Measurements from ENCODE around the gene PRKCE. TPM values are rescaled to one million over a fixed set of nuclear protein-coding genes. Genes with fewer than 3 reads are reported as not detected.

PRKCE gene
- polyA plus RNA-seq, 2 donors: 2.6 to 2.9 TPM

GRCh38 chr2:45750484-45750883 is 99.0 kb downstream of the PRKCE start:
- H3K36me3 ChIP-seq (ENCODE audit: control insufficient read depth in 2 of 2, insufficient read depth in 2 of 2, low read length in 1 of 2): no peaks in the 10 kb centered on the region
- no peaks in the 10 kb centered on the region for H3K27me3 ChIP-seq (ENCODE audit: control insufficient read depth in 1 of 2, insufficient read depth in 2 of 2, low read length in 2 of 2)
- no peaks in the 10 kb centered on the region for H3K9me3 ChIP-seq (ENCODE audit: control insufficient read depth in 2 of 2, insufficient read depth in 1 of 2, low read depth in 1 of 2, low read length in 1 of 2)
- H3K4me1 ChIP-seq (ENCODE audit: control insufficient read depth in 2 of 2, insufficient read depth in 2 of 2, low read length in 1 of 2): no peaks in the 10 kb centered on the region
- no peak overlapping the region for H3K4me3 ChIP-seq (ENCODE audit: low read depth in 1 of 2, low read length in 2 of 2)
- WGBS, 2 donors: 67 to 69% methylated on average over 1 of the region's 1 CpG
- no peak overlapping the region for H3K27ac ChIP-seq (ENCODE audit: low read depth in 2 of 2, low read length in 1 of 2)

- H3K4me3 ChIP-seq (ENCODE audit: low read depth in 1 of 2, low read length in 2 of 2): no peak overlapping the region
- no peaks in the 10 kb centered on the region for H3K27me3 ChIP-seq (ENCODE audit: control insufficient read depth in 1 of 2, insufficient read depth in 2 of 2, low read length in 2 of 2)
- 94 to 96% methylated on average over 4 of the region's 4 CpGs for WGBS, 2 donors
- H3K4me1 ChIP-seq (ENCODE audit: control insufficient read depth in 2 of 2, insufficient read depth in 2 of 2, low read length in 1 of 2): no peaks in the 10 kb centered on the region
- H3K9me3 ChIP-seq (ENCODE audit: control insufficient read depth in 2 of 2, insufficient read depth in 1 of 2, low read depth in 1 of 2, low read length in 1 of 2): no peaks in the 10 kb centered on the region
- H3K36me3 ChIP-seq (ENCODE audit: control insufficient read depth in 2 of 2, insufficient read depth in 2 of 2, low read length in 1 of 2): no peaks in the 10 kb centered on the region
- no peak overlapping the region for H3K27ac ChIP-seq (ENCODE audit: low read depth in 2 of 2, low read length in 1 of 2)
These were observed 101.9 kb downstream of the PRKCE start for GRCh38 chr2:45753381-45753780.

- H3K4me3 ChIP-seq (ENCODE audit: low read depth in 1 of 2, low read length in 2 of 2): no peak overlapping the region
- no peak overlapping the region for H3K27ac ChIP-seq (ENCODE audit: low read depth in 2 of 2, low read length in 1 of 2)
- no peaks in the 10 kb centered on the region for H3K9me3 ChIP-seq (ENCODE audit: control insufficient read depth in 2 of 2, insufficient read depth in 1 of 2, low read depth in 1 of 2, low read length in 1 of 2)
- no peaks in the 10 kb centered on the region for H3K36me3 ChIP-seq (ENCODE audit: control insufficient read depth in 2 of 2, insufficient read depth in 2 of 2, low read length in 1 of 2)
- H3K27me3 ChIP-seq (ENCODE audit: control insufficient read depth in 1 of 2, insufficient read depth in 2 of 2, low read length in 2 of 2): no peaks in the 10 kb centered on the region
- 72 to 88% methylated on average over 12 of the region's 12 CpGs for WGBS, 2 donors
- H3K4me1 ChIP-seq (ENCODE audit: control insufficient read depth in 2 of 2, insufficient read depth in 2 of 2, low read length in 1 of 2): no peaks in the 10 kb centered on the region
These were observed 102.9 kb downstream of the PRKCE start for GRCh38 chr2:45754131-45755010.

- H3K27ac ChIP-seq (ENCODE audit: low read depth in 2 of 2, low read length in 1 of 2): no peak overlapping the region
- no peaks in the 10 kb centered on the region for H3K4me1 ChIP-seq (ENCODE audit: control insufficient read depth in 2 of 2, insufficient read depth in 2 of 2, low read length in 1 of 2)
- no peaks in the 10 kb centered on the region for H3K27me3 ChIP-seq (ENCODE audit: control insufficient read depth in 1 of 2, insufficient read depth in 2 of 2, low read length in 2 of 2)
- no peaks in the 10 kb centered on the region for H3K9me3 ChIP-seq (ENCODE audit: control insufficient read depth in 2 of 2, insufficient read depth in 1 of 2, low read depth in 1 of 2, low read length in 1 of 2)
- 82 to 86% methylated on average over 8 of the region's 8 CpGs for WGBS, 2 donors
- H3K36me3 ChIP-seq (ENCODE audit: control insufficient read depth in 2 of 2, insufficient read depth in 2 of 2, low read length in 1 of 2): no peaks in the 10 kb centered on the region
- no peak overlapping the region for H3K4me3 ChIP-seq (ENCODE audit: low read depth in 1 of 2, low read length in 2 of 2)
These were observed 104.3 kb downstream of the PRKCE start for GRCh38 chr2:45755585-45756335.

- H3K4me1 ChIP-seq (ENCODE audit: control insufficient read depth in 2 of 2, insufficient read depth in 2 of 2, low read length in 1 of 2): no peaks in the 10 kb centered on the region
- H3K27ac ChIP-seq (ENCODE audit: low read depth in 2 of 2, low read length in 1 of 2): no peak overlapping the region
- H3K9me3 ChIP-seq (ENCODE audit: control insufficient read depth in 2 of 2, insufficient read depth in 1 of 2, low read depth in 1 of 2, low read length in 1 of 2): no peaks in the 10 kb centered on the region
- WGBS, 2 donors: 91 to 100% methylated on average over 1 of the region's 1 CpG
- no peaks in the 10 kb centered on the region for H3K36me3 ChIP-seq (ENCODE audit: control insufficient read depth in 2 of 2, insufficient read depth in 2 of 2, low read length in 1 of 2)
- no peak overlapping the region for H3K4me3 ChIP-seq (ENCODE audit: low read depth in 1 of 2, low read length in 2 of 2)
- H3K27me3 ChIP-seq (ENCODE audit: control insufficient read depth in 1 of 2, insufficient read depth in 2 of 2, low read length in 2 of 2): no peaks in the 10 kb centered on the region
These were observed 106.5 kb downstream of the PRKCE start for GRCh38 chr2:45758018-45758417.

GRCh38 chr2:45759310-45759851 is 107.9 kb downstream of the PRKCE start:
- Histone ChIP-seq H3K27me3 (ENCODE audit: control insufficient read depth in 1 of 2, insufficient read depth in 2 of 2, low read length in 2 of 2) (no peaks in the 10 kb centered on the region), H3K4me3 (ENCODE audit: low read depth in 1 of 2, low read length in 2 of 2) (no peak overlapping the region), H3K4me1 (ENCODE audit: control insufficient read depth in 2 of 2, insufficient read depth in 2 of 2, low read length in 1 of 2) (no peaks in the 10 kb centered on the region), H3K36me3 (ENCODE audit: control insufficient read depth in 2 of 2, insufficient read depth in 2 of 2, low read length in 1 of 2) (no peaks in the 10 kb centered on the region), H3K9me3 (ENCODE audit: control insufficient read depth in 2 of 2, insufficient read depth in 1 of 2, low read depth in 1 of 2, low read length in 1 of 2) (no peaks in the 10 kb centered on the region), H3K27ac (ENCODE audit: low read depth in 2 of 2, low read length in 1 of 2) (peak overlapping the region in 1 of 2 donors; percentile 50)
- WGBS, 2 donors: 60 to 62% methylated on average over 15 of the region's 15 CpGs

- Histone ChIP-seq H3K4me1 (ENCODE audit: control insufficient read depth in 2 of 2, insufficient read depth in 2 of 2, low read length in 1 of 2) (peaks cover 0 to 2% of the 10 kb centered on the region in 2 donors), H3K27me3 (ENCODE audit: control insufficient read depth in 1 of 2, insufficient read depth in 2 of 2, low read length in 2 of 2) (no peaks in the 10 kb centered on the region), H3K27ac (ENCODE audit: low read depth in 2 of 2, low read length in 1 of 2) (no peak overlapping the region), H3K36me3 (ENCODE audit: control insufficient read depth in 2 of 2, insufficient read depth in 2 of 2, low read length in 1 of 2) (no peaks in the 10 kb centered on the region), H3K4me3 (ENCODE audit: low read depth in 1 of 2, low read length in 2 of 2) (no peak overlapping the region), H3K9me3 (ENCODE audit: control insufficient read depth in 2 of 2, insufficient read depth in 1 of 2, low read depth in 1 of 2, low read length in 1 of 2) (no peaks in the 10 kb centered on the region)
- 87 to 91% methylated on average over 4 of the region's 4 CpGs for WGBS, 2 donors
These were observed 110.2 kb downstream of the PRKCE start for GRCh38 chr2:45761635-45762034.

- Histone ChIP-seq H3K27ac (ENCODE audit: low read depth in 2 of 2, low read length in 1 of 2) (no peak overlapping the region), H3K36me3 (ENCODE audit: control insufficient read depth in 2 of 2, insufficient read depth in 2 of 2, low read length in 1 of 2) (no peaks in the 10 kb centered on the region), H3K4me1 (ENCODE audit: control insufficient read depth in 2 of 2, insufficient read depth in 2 of 2, low read length in 1 of 2) (peaks cover 0 to 2% of the 10 kb centered on the region in 2 donors), H3K4me3 (ENCODE audit: low read depth in 1 of 2, low read length in 2 of 2) (no peak overlapping the region), H3K9me3 (ENCODE audit: control insufficient read depth in 2 of 2, insufficient read depth in 1 of 2, low read depth in 1 of 2, low read length in 1 of 2) (no peaks in the 10 kb centered on the region), H3K27me3 (ENCODE audit: control insufficient read depth in 1 of 2, insufficient read depth in 2 of 2, low read length in 2 of 2) (no peaks in the 10 kb centered on the region)
- 86 to 89% methylated on average over 2 of the region's 2 CpGs for WGBS, 2 donors
These were observed 111.8 kb downstream of the PRKCE start for GRCh38 chr2:45763255-45763654.

- H3K9me3 ChIP-seq (ENCODE audit: control insufficient read depth in 2 of 2, insufficient read depth in 1 of 2, low read depth in 1 of 2, low read length in 1 of 2): no peaks in the 10 kb centered on the region
- no peak overlapping the region for H3K4me3 ChIP-seq (ENCODE audit: low read depth in 1 of 2, low read length in 2 of 2)
- no peaks in the 10 kb centered on the region for H3K27me3 ChIP-seq (ENCODE audit: control insufficient read depth in 1 of 2, insufficient read depth in 2 of 2, low read length in 2 of 2)
- 88% methylated on average over 5 of the region's 5 CpGs for WGBS, 2 donors
- H3K4me1 ChIP-seq (ENCODE audit: control insufficient read depth in 2 of 2, insufficient read depth in 2 of 2, low read length in 1 of 2): peaks cover 0 to 2% of the 10 kb centered on the region in 2 donors
- H3K27ac ChIP-seq (ENCODE audit: low read depth in 2 of 2, low read length in 1 of 2): no peak overlapping the region
- no peaks in the 10 kb centered on the region for H3K36me3 ChIP-seq (ENCODE audit: control insufficient read depth in 2 of 2, insufficient read depth in 2 of 2, low read length in 1 of 2)
These were observed 112.3 kb downstream of the PRKCE start for GRCh38 chr2:45763797-45764196.

All from esophagus (tissue), 2 donors.